ENCODE measurements around the gene ZBTB38.

Gene ZBTB38

GRCh38 chr3:141338881-141339280 is 29.4 kb upstream of the ZBTB38 start:
- no peak for DNase-seq (ENCODE audit: low spot score)

GRCh38 chr3:141341536-141341935 is 26.8 kb upstream of the ZBTB38 start:
- no peak for DNase-seq (ENCODE audit: low spot score)

- DNase-seq (ENCODE audit: low spot score), result no peak
These were observed 25.9 kb upstream of the ZBTB38 start for GRCh38 chr3:141342386-141342785.

DNA sequence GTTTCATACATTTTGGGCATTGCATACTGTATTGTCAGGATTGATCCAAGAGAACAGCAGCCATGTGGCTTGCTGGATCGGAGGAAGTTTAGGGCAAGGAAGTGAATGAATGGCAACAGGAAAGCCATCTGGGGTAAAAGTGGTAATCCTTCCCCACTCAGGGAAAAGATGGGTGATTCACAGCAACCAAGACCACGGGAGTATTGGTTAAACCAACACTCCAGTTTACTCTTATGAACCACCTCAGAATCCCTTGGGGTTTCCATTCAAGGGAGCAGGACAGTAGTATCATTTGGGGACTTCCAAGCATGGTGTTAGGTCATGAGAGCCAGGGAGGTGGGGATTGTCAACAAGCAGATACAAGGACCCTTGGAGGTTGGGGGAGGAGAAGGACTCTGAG is 25.2 kb upstream of the ZBTB38 start:
- DNase-seq (ENCODE audit: low spot score), result no peak

DNA sequence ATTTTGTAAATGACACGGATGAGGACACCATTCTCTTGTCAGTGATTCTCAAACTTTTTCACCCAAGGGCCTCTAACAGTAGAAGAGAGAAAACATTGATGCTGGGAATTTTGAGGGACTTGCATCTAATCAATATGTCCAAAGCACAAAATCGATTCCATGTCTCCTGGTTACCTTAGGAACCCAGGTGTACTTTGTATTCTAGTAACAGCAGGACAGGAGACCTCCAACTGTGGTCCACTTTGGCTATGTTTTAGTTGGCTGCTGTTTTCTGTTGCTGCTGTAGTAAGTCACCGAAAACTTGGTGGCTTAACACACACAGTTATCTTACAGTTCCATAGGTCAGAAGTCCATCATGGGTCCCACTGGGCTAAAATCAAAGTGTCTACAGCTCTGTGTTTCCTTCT is 24.4 kb upstream of the ZBTB38 start:
- DNase-seq (ENCODE audit: low spot score), result no peak

GRCh38 chr3:141345528-141345927 is 22.8 kb upstream of the ZBTB38 start:
- no peak for DNase-seq (ENCODE audit: low spot score)

DNA sequence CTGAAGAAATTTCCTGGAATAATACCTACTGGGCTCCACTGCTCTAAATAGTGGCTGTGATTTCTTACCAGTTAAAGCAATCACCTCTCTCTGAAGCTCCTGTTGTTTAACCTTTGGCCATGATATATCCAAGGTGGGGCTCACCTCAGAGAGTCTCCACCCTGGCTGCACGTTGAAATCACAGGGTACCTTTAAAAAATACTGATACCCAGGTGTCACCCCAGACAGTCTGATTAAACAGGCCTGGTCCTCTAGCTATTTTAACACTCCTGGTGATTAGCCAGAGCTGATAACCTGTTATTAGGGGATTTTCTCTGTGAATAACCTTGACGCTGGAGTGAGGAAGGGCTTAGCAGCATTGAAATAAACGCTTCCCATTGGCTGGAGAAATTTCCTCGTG is 22.3 kb upstream of the ZBTB38 start:
- DNase-seq (ENCODE audit: low spot score), result no peak

DNA sequence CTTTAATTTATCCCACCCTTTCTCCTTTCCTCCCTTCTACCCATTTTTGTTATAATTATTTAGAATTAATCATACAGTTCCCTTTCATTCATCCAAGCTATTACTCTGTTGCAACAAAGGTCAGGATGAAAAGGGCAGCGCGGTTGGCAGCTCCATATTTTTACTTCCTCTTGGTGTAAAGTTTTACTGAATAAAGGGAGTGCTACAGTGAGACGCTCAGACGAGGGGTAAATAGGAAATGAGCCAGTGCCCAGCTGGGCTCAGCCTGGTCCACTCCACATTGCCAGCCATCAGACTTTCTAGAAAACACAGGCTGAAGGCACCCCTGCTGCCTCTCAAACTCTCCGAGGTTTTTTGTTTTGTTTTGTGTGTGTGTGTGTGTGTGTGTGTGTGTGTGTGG is 21.9 kb upstream of the ZBTB38 start:
- DNase-seq (ENCODE audit: low spot score), result no peak

DNA sequence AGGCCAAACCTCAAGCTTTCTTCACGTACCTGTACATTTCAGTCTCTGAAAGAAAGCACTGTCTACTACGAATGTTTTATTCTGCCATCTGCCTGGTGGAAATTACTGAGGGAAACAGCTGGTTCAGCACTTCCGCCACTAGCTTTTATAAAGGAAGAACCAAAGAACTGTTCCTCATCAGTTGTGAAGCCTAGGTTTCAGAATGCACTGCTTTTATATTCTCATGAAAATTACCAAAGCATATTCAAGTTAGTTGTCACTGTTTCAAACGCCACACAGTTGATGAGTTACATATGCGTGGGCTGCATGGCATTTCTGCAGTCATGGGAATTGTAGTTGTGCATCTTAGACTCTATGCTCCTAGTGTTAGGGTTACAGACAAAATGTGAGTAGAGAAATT is 21.5 kb upstream of the ZBTB38 start:
- DNase-seq (ENCODE audit: low spot score), result no peak

DNA sequence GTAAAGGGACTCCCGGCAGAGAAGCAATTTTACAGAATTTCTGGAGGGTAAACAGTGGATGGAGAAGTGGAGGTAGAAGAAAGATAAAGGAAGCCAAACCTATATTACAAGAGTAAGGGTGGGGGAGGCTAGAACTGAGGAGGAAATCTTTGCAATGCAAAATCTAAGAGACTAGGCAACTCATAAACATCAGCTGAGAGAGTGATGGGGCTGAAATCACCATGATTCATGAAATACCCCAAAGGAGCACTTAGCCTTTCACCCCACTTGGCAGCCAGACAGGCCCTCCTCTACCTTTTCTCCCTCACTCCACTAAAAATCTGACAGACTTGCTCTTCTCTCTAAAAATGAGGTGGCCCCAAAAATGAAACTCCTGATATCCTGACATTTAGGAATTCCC is 19.5 kb upstream of the ZBTB38 start:
- DNase-seq (ENCODE audit: low spot score), result no peak

DNA sequence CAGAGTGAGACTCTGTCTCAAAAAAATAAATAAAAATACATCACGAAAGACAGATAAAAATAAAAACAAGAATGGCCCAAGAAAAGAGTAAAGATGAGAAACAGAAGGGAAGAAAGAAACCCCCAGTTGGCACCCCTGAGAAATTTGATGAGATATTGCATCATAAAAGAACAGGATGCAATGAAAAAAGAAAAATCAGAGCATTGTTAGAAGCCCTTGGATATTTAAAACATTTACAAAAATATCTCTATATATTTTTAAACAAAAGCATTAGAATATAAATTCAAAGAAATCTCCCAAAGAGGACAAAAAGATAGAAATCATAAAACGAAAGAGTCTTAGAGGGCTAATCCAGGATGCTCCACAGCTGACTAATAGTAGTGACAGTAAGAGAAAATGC is 18.6 kb upstream of the ZBTB38 start:
- no peak for DNase-seq (ENCODE audit: low spot score)

GRCh38 chr3:141350666-141351065 is 17.6 kb upstream of the ZBTB38 start:
- no peak for DNase-seq (ENCODE audit: low spot score)

DNA sequence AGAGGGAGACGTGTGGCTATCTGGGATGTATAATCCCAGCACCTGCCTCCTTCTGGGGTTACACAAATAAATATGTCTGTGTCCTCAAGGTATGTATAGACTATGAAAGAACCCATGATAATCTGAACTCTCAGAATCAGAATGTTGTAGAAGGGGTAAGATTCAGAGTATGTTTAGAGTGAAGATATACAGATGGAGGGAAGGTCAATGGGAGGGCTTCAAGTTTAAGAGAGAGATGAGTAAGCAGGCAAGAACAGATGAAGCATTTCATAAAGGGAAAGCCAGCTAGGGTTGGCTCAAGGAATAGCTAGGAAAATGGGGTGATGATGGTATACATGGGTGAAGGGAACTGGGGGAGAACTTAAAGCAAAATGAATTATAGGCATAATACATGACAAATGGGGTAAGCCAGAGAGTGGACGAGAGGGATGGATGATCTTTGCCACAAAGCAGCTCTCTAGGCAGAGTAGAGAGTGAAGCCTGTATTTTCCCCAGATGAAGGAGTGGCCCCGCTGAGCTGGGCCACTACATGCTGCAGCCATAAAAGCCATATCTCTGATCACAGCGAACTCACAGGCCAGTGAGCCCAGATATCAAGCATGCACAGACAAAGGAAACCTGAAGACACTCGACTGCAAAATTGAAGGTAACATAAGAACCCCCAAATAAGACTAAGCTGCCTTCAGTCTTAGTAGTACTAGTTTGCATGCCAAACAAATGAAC is 15.9 kb upstream of the ZBTB38 start:
- DNase-seq (ENCODE audit: low spot score), result no peak

DNA sequence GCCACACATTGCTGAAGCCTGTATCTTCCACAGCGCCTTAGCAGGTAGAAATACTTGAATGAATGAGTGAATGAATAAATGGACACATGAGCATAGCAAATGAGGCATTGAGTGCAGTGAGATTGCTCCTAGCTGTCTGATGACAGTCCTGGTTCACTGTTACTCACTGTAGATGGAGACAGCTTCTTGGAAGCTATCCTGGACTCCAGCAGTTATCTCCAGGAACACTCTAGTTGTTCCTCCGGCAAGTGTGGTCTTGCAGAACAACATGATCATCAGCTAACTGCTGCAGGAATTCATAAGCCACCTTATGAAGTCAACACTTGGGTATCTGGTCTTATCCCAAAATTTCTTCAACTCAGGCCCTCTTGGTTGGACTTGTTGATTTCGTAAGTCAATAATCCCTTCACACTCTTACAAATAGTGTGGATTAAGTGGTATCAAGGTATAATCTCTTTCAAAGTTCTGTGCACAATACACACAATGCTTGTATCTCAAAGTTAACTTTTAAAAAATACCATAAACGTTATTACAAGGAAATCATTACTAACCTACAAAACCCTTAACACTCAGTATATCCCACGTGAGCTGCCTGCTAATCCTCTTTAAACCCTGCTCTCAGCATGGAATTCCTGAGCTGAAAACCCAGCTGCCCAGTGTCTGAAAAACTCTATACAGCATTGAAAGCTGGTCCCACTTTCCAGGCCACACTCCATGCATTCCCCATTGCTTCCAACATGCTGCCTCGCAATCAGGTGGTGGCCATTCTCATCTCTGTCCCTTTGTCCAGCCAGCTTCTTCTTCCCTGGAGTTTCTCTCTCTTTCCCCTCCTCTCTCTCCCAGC is 14.4 kb upstream of the ZBTB38 start:
- DNase-seq (ENCODE audit: low spot score), result no peak

- DNase-seq (ENCODE audit: low spot score), result no peak
These were observed 13.8 kb upstream of the ZBTB38 start for GRCh38 chr3:141354517-141354916.

DNA sequence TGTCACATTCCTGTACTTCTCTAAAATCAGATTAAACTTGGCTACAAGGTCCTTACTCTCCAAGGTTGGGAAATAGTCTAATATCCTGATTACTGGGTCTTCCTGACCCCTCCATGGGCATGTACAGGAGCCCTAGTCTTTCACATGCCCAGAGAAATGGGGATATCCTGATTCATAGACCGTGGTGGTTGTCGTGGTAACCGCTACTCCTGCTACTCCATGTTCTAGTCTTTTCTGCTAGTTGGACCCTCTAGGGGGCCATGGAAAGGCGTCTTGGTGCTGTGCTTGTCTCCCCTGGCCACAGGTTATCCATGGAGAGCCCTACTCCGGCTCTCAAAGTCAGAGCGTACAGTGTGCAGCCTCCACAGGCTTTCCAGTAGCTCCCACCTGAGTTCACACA is 13.1 kb upstream of the ZBTB38 start:
- DNase-seq (ENCODE audit: low spot score), result no peak

- no peak for DNase-seq (ENCODE audit: low spot score)
These were observed 12.3 kb upstream of the ZBTB38 start for GRCh38 chr3:141356046-141356445.

DNA sequence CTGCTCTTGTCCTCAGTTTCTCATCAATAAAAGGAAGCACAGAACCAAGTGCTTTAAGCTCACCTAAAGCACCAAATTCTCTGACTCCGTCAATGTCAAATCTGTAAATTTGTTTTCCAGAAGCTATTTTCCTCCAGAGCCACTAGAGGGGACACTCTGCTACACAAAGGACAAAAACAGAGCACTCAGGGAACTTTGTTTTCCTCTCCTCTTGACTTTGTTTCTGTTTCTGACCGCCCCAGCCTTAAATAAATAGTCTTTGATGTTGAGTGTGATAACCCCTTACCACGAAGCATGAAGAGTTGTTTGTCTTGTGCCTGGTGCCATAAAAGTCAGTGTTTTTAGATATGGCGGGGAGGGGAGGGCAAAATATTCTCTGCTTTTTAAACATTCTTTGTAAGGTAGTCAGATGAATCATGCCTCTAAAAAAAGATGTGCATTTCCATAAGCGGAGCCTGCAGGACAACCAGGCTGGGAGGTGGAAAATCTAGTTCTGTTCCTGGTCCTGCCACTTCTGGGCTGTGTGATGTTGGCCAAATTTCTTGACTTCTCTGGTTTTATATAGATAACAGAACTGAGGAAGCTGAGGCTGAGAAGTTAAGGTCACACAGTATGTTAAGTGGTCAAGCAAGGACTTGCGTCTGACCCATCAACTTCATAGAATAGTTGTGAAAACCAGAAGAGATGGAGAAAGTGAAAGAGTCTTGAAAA is 7.3 kb upstream of the ZBTB38 start:
- peak; percentile 58 for DNase-seq (ENCODE audit: low spot score)

GRCh38 chr3:141362736-141363135 is 5.6 kb upstream of the ZBTB38 start:
- no peak for DNase-seq (ENCODE audit: low spot score)

DNA sequence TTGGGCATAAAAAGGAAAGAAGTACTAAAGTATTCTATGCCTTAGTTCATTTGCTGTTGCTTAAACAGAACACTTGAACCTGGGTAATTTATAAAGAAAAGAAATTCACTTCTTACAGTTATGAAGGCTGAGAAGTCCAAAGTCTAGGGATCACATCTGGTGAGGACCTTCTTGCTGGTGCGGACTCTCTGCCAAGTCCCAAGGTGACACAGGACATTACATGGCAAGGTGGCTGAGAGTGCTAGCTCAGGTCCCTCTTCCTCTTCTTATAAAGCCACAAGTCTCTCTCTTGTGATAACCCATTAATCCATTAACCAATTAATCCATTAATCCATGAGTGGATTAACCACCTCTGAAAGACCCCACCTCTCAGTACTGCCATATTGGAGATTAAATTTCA is 3.1 kb upstream of the ZBTB38 start:
- DNase-seq (ENCODE audit: low spot score), result no peak

- DNase-seq (ENCODE audit: low spot score), result no peak
These were observed 1.8 kb upstream of the ZBTB38 start for GRCh38 chr3:141366285-141367037.

GRCh38 chr3:141367038-141367730 is 1.1 kb upstream of the ZBTB38 start:
- DNase-seq (ENCODE audit: low spot score), result no peak

Data from cerebellar cortex (tissue), 1 donor.